ENCODE results near the gene RUNX3. TPM values are rescaled to one million over a fixed set of nuclear protein-coding genes. Genes with fewer than 3 reads are reported as not detected.

RUNX3 gene
- total RNA-seq, 1 donor from 2014 or later: under 0.01 TPM

- no peak for DNase-seq (ENCODE audit: low read depth, low spot score)
These were observed 33.2 kb upstream of the RUNX3 start for GRCh38 chr1:24963099-24963872.

GRCh38 chr1:24961961-24962861 is 32.1 kb upstream of the RUNX3 start:
- DNase-seq (ENCODE audit: low read depth, low spot score): no peak

- no peak for DNase-seq (ENCODE audit: low read depth, low spot score)
These were observed 31.3 kb upstream of the RUNX3 start for GRCh38 chr1:24961334-24961733.

GRCh38 chr1:24960071-24960801 is 30.2 kb upstream of the RUNX3 start:
- no peak for DNase-seq (ENCODE audit: low read depth, low spot score)

- no peak for DNase-seq (ENCODE audit: low read depth, low spot score)
These were observed 29.5 kb upstream of the RUNX3 start for GRCh38 chr1:24959623-24959975.

- no peak for DNase-seq (ENCODE audit: low read depth, low spot score)
These were observed 28.9 kb upstream of the RUNX3 start for GRCh38 chr1:24958766-24959622.

GRCh38 chr1:24957808-24958752 is 28.0 kb upstream of the RUNX3 start:
- DNase-seq (ENCODE audit: low read depth, low spot score): no peak

- DNase-seq (ENCODE audit: low read depth, low spot score): no peak
These were observed 27.1 kb upstream of the RUNX3 start for GRCh38 chr1:24957016-24957807.

- DNase-seq (ENCODE audit: low read depth, low spot score): no peak
These were observed 25.8 kb upstream of the RUNX3 start for GRCh38 chr1:24955779-24956365.

- no peak for DNase-seq (ENCODE audit: low read depth, low spot score)
These were observed 25.1 kb upstream of the RUNX3 start for GRCh38 chr1:24955161-24955560.

GRCh38 chr1:24954631-24955030 is 24.6 kb upstream of the RUNX3 start:
- DNase-seq (ENCODE audit: low read depth, low spot score): no peak

GRCh38 chr1:24954022-24954421 is 23.9 kb upstream of the RUNX3 start:
- DNase-seq (ENCODE audit: low read depth, low spot score): no peak

GRCh38 chr1:24952413-24952841 is 22.4 kb upstream of the RUNX3 start:
- DNase-seq (ENCODE audit: low read depth, low spot score): no peak

- no peak for DNase-seq (ENCODE audit: low read depth, low spot score)
These were observed 21.8 kb upstream of the RUNX3 start for GRCh38 chr1:24951810-24952412.

- no peak for DNase-seq (ENCODE audit: low read depth, low spot score)
These were observed 21.3 kb upstream of the RUNX3 start for GRCh38 chr1:24951337-24951736.

GRCh38 chr1:24949331-24949881 is 19.3 kb upstream of the RUNX3 start:
- DNase-seq (ENCODE audit: low read depth, low spot score): no peak

- no peak for DNase-seq (ENCODE audit: low read depth, low spot score)
These were observed 18.2 kb upstream of the RUNX3 start for GRCh38 chr1:24948079-24948827.
